ENCODE results near the gene PVALEF. TPM values are rescaled to one million over a fixed set of nuclear protein-coding genes. Genes with fewer than 3 reads are reported as not detected.
A peak's percentile ranks its signal among the peaks of the same experiment; 100 is the strongest.

PVALEF gene
- total and polyA plus RNA-seq, 2 of the 13 experiments (the other 11 are each of a cell fraction or from before 2014, with no cell fraction given) = 0.18 TPM

DNA sequence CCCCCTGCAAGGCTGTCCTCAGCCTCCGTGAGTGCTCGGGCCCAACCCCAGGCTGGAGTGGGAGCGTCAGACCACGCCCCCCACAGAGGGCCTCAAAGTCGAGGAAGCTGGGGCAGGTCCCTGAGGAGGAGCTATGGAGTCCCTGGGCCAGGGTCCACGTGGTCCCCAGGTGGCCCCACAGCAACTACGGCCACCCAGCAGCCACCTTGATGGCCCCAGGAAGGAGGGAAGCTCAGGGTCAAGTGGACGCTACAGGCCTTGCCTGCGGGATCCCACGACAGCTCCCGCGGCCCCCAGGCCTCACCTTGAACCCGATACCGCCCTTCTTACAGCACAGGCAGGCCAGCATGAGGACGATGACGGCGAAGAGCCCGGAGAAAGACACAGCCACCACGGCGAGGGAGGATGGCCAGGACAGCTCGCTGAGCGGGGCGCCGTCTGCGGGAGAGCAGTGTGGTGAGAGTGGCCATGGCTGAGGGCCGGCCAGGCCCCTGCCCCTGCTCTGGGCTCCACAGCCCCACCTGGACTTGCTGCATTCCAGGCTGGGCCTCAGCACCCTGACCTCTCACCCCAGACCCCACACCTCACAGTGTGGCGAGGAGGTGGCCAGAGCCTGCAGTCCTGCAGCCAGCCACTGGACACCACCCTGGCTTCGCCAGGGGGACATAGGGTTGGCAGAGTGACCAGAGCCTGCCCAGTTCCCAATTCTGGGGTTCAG, 31.1 kb upstream of the PVALEF start (continued):
- TF ChIP-seq, protein P1, sequence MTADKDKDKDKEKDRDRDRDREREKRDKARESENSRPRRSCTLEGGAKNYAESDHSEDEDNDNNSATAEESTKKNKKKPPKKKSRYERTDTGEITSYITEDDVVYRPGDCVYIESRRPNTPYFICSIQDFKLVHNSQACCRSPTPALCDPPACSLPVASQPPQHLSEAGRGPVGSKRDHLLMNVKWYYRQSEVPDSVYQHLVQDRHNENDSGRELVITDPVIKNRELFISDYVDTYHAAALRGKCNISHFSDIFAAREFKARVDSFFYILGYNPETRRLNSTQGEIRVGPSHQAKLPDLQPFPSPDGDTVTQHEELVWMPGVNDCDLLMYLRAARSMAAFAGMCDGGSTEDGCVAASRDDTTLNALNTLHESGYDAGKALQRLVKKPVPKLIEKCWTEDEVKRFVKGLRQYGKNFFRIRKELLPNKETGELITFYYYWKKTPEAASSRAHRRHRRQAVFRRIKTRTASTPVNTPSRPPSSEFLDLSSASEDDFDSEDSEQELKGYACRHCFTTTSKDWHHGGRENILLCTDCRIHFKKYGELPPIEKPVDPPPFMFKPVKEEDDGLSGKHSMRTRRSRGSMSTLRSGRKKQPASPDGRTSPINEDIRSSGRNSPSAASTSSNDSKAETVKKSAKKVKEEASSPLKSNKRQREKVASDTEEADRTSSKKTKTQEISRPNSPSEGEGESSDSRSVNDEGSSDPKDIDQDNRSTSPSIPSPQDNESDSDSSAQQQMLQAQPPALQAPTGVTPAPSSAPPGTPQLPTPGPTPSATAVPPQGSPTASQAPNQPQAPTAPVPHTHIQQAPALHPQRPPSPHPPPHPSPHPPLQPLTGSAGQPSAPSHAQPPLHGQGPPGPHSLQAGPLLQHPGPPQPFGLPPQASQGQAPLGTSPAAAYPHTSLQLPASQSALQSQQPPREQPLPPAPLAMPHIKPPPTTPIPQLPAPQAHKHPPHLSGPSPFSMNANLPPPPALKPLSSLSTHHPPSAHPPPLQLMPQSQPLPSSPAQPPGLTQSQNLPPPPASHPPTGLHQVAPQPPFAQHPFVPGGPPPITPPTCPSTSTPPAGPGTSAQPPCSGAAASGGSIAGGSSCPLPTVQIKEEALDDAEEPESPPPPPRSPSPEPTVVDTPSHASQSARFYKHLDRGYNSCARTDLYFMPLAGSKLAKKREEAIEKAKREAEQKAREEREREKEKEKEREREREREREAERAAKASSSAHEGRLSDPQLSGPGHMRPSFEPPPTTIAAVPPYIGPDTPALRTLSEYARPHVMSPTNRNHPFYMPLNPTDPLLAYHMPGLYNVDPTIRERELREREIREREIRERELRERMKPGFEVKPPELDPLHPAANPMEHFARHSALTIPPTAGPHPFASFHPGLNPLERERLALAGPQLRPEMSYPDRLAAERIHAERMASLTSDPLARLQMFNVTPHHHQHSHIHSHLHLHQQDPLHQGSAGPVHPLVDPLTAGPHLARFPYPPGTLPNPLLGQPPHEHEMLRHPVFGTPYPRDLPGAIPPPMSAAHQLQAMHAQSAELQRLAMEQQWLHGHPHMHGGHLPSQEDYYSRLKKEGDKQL (CRISPR knock-in tag; IDR thresholded peaks at IDR 0.05; ENCODE audit: low read depth) = no peak
- TF ChIP-seq NFIC (IDR thresholded peaks at IDR 0.05; ENCODE audit: low read length) = no peak
- peak; percentile 84; the same call in 1 of the 2 replicates for TF ChIP-seq ZNF598 (CRISPR knock-in tag; IDR thresholded peaks at IDR 0.05; ENCODE audit: borderline replicate concordance)
- no peak for TF ChIP-seq ZNF629 (CRISPR knock-in tag; conservative IDR thresholded peaks at IDR 0.05)
- no peak for TF ChIP-seq MED13 (CRISPR knock-in tag; IDR thresholded peaks at IDR 0.05)
- no peak for TF ChIP-seq MIXL1 (CRISPR knock-in tag; IDR thresholded peaks at IDR 0.05)
- no peak for TF ChIP-seq ZFP62 (CRISPR knock-in tag; IDR thresholded peaks at IDR 0.05)
- no peak for TF ChIP-seq ZNF776 (CRISPR knock-in tag; IDR thresholded peaks at IDR 0.05)
- peak; percentile 35; the same call in 1 of the 2 replicates for TF ChIP-seq NR2F6 (IDR thresholded peaks at IDR 0.05)
- TF ChIP-seq NR2F6 (CRISPR knock-in tag; IDR thresholded peaks at IDR 0.05) = no peak
- 0 out of 2 replicates have a peak, but pooled peaks have one; percentile 42 for TF ChIP-seq ZNF317 (CRISPR knock-in tag; IDR thresholded peaks at IDR 0.05)
- 0 out of 2 replicates have a peak, but pooled peaks have one; percentile 34 for TF ChIP-seq ZNF30 (CRISPR knock-in tag; IDR thresholded peaks at IDR 0.05)
- 0 out of 2 replicates have a peak, but pooled peaks have one; percentile 39 for TF ChIP-seq GPN1 (CRISPR knock-in tag; IDR thresholded peaks at IDR 0.05; ENCODE audit: borderline replicate concordance)
- 0 out of 2 replicates have a peak, but pooled peaks have one; percentile 68 for TF ChIP-seq CHCHD3 (CRISPR knock-in tag; IDR thresholded peaks at IDR 0.05)
- no peak for TF ChIP-seq ARNT2 (CRISPR knock-in tag; IDR thresholded peaks at IDR 0.05; ENCODE audit: low read depth)
- TF ChIP-seq, protein P2, sequence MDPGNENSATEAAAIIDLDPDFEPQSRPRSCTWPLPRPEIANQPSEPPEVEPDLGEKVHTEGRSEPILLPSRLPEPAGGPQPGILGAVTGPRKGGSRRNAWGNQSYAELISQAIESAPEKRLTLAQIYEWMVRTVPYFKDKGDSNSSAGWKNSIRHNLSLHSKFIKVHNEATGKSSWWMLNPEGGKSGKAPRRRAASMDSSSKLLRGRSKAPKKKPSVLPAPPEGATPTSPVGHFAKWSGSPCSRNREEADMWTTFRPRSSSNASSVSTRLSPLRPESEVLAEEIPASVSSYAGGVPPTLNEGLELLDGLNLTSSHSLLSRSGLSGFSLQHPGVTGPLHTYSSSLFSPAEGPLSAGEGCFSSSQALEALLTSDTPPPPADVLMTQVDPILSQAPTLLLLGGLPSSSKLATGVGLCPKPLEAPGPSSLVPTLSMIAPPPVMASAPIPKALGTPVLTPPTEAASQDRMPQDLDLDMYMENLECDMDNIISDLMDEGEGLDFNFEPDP (CRISPR knock-in tag; conservative IDR thresholded peaks at IDR 0.05) = 0 out of 2 replicates have a peak, but pooled peaks have one; percentile 70
- TF ChIP-seq, protein P3, sequence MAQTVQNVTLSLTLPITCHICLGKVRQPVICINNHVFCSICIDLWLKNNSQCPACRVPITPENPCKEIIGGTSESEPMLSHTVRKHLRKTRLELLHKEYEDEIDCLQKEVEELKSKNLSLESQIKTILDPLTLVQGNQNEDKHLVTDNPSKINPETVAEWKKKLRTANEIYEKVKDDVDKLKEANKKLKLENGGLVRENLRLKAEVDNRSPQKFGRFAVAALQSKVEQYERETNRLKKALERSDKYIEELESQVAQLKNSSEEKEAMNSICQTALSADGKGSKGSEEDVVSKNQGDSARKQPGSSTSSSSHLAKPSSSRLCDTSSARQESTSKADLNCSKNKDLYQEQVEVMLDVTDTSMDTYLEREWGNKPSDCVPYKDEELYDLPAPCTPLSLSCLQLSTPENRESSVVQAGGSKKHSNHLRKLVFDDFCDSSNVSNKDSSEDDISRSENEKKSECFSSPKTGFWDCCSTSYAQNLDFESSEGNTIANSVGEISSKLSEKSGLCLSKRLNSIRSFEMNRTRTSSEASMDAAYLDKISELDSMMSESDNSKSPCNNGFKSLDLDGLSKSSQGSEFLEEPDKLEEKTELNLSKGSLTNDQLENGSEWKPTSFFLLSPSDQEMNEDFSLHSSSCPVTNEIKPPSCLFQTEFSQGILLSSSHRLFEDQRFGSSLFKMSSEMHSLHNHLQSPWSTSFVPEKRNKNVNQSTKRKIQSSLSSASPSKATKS (CRISPR knock-in tag; IDR thresholded peaks at IDR 0.05) = no peak
- TF ChIP-seq, protein P4, sequence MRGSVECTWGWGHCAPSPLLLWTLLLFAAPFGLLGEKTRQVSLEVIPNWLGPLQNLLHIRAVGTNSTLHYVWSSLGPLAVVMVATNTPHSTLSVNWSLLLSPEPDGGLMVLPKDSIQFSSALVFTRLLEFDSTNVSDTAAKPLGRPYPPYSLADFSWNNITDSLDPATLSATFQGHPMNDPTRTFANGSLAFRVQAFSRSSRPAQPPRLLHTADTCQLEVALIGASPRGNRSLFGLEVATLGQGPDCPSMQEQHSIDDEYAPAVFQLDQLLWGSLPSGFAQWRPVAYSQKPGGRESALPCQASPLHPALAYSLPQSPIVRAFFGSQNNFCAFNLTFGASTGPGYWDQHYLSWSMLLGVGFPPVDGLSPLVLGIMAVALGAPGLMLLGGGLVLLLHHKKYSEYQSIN (CRISPR knock-in tag; IDR thresholded peaks at IDR 0.05; ENCODE audit: borderline replicate concordance) = no peak
- TF ChIP-seq RBAK (CRISPR knock-in tag; IDR thresholded peaks at IDR 0.05) = no peak
- no peak for TF ChIP-seq PHF5A (CRISPR knock-in tag; IDR thresholded peaks at IDR 0.05; ENCODE audit: low read depth, unreplicated experiment)
